GDM1 (cell line): ENCODE results near the gene TCTN3.
"Not testable (repeated sequence)": the region's sequence is repeated elsewhere in the genome, so short reads cannot be mapped to it uniquely, and the experiment has no call there.

Experiments
- DNase-seq: peaks from one replicate; lab custom pipeline; 2025; lab: John Stamatoyannopoulos, UW

The TCTN3 gene

GRCh38 chr10:95626500-95626899 lies 67.2 kb downstream of the TCTN3 start:
- no peak for DNase-seq

GRCh38 chr10:95620415-95620814 lies 73.3 kb downstream of the TCTN3 start:
- not testable (repeated sequence) for DNase-seq

GRCh38 chr10:95618101-95618500 lies 75.6 kb downstream of the TCTN3 start:
- no peak for DNase-seq

DNA sequence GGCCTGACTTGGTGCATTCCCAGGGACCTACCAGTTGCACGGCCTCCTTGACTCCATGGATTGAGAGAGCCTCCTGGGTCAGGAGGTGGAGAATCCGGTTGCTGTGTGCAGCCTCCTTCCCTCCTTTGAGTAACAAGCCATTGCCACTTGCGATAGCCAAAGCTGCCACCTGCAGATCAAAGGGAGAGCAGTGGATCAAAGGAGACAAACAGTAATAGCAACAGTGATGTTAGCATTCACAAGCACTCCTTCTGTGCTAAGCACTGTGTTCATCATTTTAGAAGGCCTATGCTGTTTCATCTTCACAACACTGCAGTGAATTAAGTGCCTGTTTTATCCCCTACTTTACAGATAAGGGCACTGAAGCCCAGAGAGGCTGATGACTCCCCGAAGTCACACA lies 77.3 kb downstream of the TCTN3 start:
- no peak for DNase-seq
